PC-9 (cell line): ENCODE data around the gene BCO1. TPM values are rescaled to one million over a fixed set of nuclear protein-coding genes. Genes with fewer than 3 reads are reported as not detected.

Experiments used
- BruUV-seq: library from RNA; stranded (reverse); fragments of 400-500 nt; replicated peaks from 2 replicates; lab custom pipeline; 2021; lab: Mats Ljungman, UMichigan
- CTCF ChIA-PET: fragments of 300-600 bp; sonication (Branson Sonifier 250); formaldehyde crosslinking; loops from one replicate; lab custom pipeline; 2022; ENCODE audit warnings: antibody characterized with exemption; lab: Charles Lee
- POLR2A ChIA-PET: fragments of 300-600 bp; sonication (Branson Sonifier 250); formaldehyde crosslinking; loops from one replicate; lab custom pipeline; 2022; ENCODE audit warnings: antibody characterized with exemption; ENCODE audit not compliant: unreplicated experiment; lab: Charles Lee
- DNase-seq, 2 experiments: peaks; one replicate each; pipeline versions ENCODE4 v3.0.0 to v3.0.0-alpha.2; 2015 to 2022; ENCODE audit warnings: mixed read lengths in 1 of 2
- H2AFZ ChIP-seq: fragments of 200-600 bp; sonication (generic); 2 replicates; pipeline ENCODE4 v1.8.1; 2017; ENCODE audit warnings: antibody characterized with exemption
- H3F3A ChIP-seq: fragments of 200-600 bp; sonication (generic); 2 replicates; pipeline ENCODE4 v1.8.1; 2017; ENCODE audit warnings: antibody characterized with exemption, mild to moderate bottlenecking, low read depth; ENCODE audit not compliant: insufficient read depth
- H3K27ac ChIP-seq: fragments of 200-600 bp; sonication (generic); 2 replicates; pipeline ENCODE4 v1.6.1; 2016; ENCODE audit warnings: mixed run types
- H3K27me3 ChIP-seq: fragments of 200-600 bp; sonication (generic); 2 replicates; pipeline ENCODE4 v1.6.1; 2016; ENCODE audit warnings: low read depth, mixed run types; ENCODE audit not compliant: insufficient read depth
- H3K36me3 ChIP-seq: fragments of 200-600 bp; sonication (generic); 2 replicates; pipeline ENCODE4 v1.6.1; 2016; ENCODE audit warnings: low read depth, mixed run types
- H3K4me1 ChIP-seq: fragments of 200-600 bp; sonication (generic); replicated peaks from 2 replicates; pipeline ENCODE4 v1.6.1; 2016; ENCODE audit warnings: mixed run types; ENCODE audit not compliant: insufficient read depth
- H3K4me2 ChIP-seq: fragments of 200-600 bp; sonication (generic); 2 replicates; pipeline ENCODE4 v1.6.1; 2017; ENCODE audit warnings: mixed run types
- H3K4me3 ChIP-seq: fragments of 200-600 bp; sonication (generic); 2 replicates; pipeline ENCODE4 v1.6.1; 2016; ENCODE audit warnings: mixed run types
- H3K79me2 ChIP-seq: fragments of 200-600 bp; sonication (generic); 2 replicates; pipeline ENCODE4 v1.6.1; 2017; ENCODE audit warnings: low read depth, mixed run types
- H3K9me2 ChIP-seq: fragments of 200-600 bp; sonication (generic); 2 replicates; pipeline ENCODE4 v1.8.1; 2017; ENCODE audit warnings: mild to moderate bottlenecking; ENCODE audit not compliant: insufficient read depth
- H3K9me3 ChIP-seq: fragments of 200-600 bp; sonication (generic); 2 replicates; pipeline ENCODE4 v1.8.1; 2016; ENCODE audit warnings: low read depth; ENCODE audit not compliant: insufficient read depth
- H4K20me1 ChIP-seq: fragments of 200-600 bp; sonication (generic); 2 replicates; pipeline ENCODE4 v1.8.1; 2017; ENCODE audit not compliant: insufficient read depth
- EZH2 ChIP-seq: fragments of 200-600 bp; sonication (generic); IDR thresholded peaks from 2 replicates; pipeline ENCODE4 v1.8.0; 2017; ENCODE audit warnings: antibody characterized with exemption, low read depth
- intact Hi-C: fragments of 100-400 bp; cut with micrococcal nuclease; formaldehyde crosslinking; loops from one replicate; pipeline ENCODE4 v1.10.0; 2022; ENCODE audit not compliant: unreplicated experiment
- total RNA-seq: library from RNA; stranded (reverse); gene quantifications from 2 replicates; pipeline ENCODE4 v1.2.3, GENCODE V29; 2021
- TF ChIP-seq, protein P1 (sequence below): fragments of 200-600 bp; sonication (generic); conservative IDR thresholded peaks from 2 replicates; pipeline ENCODE4 v1.6.1; 2017; ENCODE audit warnings: mixed run types, antibody characterized with exemption, mild to moderate bottlenecking, moderate library complexity

Gene BCO1
- total RNA-seq, 1 experiment from 2014 or later = 1.4 TPM

DNA sequence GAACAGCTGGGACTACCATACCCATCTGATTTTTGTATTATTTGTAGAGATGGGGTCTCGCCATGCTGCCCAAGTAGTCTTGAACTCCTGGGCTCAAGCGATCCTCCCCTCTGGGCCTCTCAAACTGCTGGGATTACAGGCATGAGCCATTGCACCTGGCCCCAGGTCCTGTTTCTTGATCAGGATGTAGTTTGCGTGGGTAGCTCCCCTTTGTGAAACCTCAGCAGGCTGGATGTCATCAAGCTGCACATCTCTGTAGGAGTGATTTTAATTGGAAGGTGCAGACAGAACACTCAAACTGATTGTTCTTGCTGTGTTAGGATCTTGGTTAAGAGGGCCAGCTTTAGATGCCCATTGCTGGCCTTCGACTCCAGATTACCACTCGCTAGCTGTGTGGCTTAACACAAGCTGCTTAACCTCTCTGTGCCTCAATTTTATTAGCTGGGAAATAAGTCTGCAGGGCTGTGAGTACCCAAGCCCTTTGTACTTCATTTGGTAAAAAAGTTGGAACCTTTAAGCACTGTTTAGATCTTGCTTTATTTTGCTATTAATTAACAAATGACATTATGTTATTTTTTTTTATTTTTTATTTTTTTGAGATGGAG is 16.5 kb downstream of the BCO1 start:
- no peaks in the 10 kb centered on the region for H3K27me3 ChIP-seq
- H4K20me1 ChIP-seq = no peaks in the 10 kb centered on the region
- no peaks in the 10 kb centered on the region for H3K36me3 ChIP-seq
- no peaks in the 10 kb centered on the region for H3K9me2 ChIP-seq
- H3K4me2 ChIP-seq = no peak overlapping the region
- no peak overlapping the region for H3K27ac ChIP-seq
- H3F3A ChIP-seq = no peaks in the 10 kb centered on the region
- no peaks in the 10 kb centered on the region for H3K9me3 ChIP-seq
- H3K4me1 ChIP-seq = no peaks in the 10 kb centered on the region
- BruUV-seq = no TSS peak
- no peak for TF ChIP-seq EZH2
- TF ChIP-seq, protein P1, sequence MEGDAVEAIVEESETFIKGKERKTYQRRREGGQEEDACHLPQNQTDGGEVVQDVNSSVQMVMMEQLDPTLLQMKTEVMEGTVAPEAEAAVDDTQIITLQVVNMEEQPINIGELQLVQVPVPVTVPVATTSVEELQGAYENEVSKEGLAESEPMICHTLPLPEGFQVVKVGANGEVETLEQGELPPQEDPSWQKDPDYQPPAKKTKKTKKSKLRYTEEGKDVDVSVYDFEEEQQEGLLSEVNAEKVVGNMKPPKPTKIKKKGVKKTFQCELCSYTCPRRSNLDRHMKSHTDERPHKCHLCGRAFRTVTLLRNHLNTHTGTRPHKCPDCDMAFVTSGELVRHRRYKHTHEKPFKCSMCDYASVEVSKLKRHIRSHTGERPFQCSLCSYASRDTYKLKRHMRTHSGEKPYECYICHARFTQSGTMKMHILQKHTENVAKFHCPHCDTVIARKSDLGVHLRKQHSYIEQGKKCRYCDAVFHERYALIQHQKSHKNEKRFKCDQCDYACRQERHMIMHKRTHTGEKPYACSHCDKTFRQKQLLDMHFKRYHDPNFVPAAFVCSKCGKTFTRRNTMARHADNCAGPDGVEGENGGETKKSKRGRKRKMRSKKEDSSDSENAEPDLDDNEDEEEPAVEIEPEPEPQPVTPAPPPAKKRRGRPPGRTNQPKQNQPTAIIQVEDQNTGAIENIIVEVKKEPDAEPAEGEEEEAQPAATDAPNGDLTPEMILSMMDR = no peak
- intact Hi-C loops = no loop called here
- no peak for DNase-seq
- H3K4me3 ChIP-seq = no peak overlapping the region
- CTCF ChIA-PET = no interaction called here
- H2AFZ ChIP-seq = no peak overlapping the region
- H3K79me2 ChIP-seq = no peaks in the 10 kb centered on the region
- POLR2A ChIA-PET = no interaction called here

DNA sequence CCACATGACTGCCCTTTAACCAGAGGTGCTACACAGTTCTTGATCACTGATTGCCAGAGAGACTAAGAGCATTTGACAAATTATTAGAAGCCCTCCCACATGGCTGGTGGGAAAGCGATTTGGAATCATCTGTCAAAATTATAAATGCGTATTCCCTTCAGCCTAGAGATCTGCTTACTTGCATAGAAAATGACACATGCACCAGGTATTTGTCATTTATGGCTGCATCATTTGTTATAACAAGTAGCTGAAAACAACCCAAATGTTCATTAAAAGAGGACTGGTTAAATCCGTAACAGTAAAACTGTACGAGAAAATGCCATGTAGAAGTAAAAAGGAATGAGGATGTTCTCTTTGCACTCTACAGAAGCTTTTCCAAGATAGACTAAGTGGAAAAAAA is 21.4 kb downstream of the BCO1 start:
- CTCF ChIA-PET = no interaction called here
- intact Hi-C loops = loop anchor here (5.0 to 10.0 kb wide), 2 partner anchors 97 to 475 kb away; no protein-coding TSS in a partner anchor
- no peak for DNase-seq
- no peaks in the 10 kb centered on the region for H4K20me1 ChIP-seq
- H3K27me3 ChIP-seq = no peaks in the 10 kb centered on the region
- no peak overlapping the region; the same call in 1 of the 2 replicates for H2AFZ ChIP-seq
- H3K4me3 ChIP-seq = no peak overlapping the region
- H3K79me2 ChIP-seq = no peaks in the 10 kb centered on the region
- no peaks in the 10 kb centered on the region for H3K36me3 ChIP-seq
- H3K9me3 ChIP-seq = no peaks in the 10 kb centered on the region
- no peak for TF ChIP-seq EZH2
- TF ChIP-seq, protein P1 = no peak
- no peaks in the 10 kb centered on the region for H3K9me2 ChIP-seq
- no peaks in the 10 kb centered on the region for H3F3A ChIP-seq
- no peaks in the 10 kb centered on the region for H3K4me1 ChIP-seq
- no peak overlapping the region for H3K27ac ChIP-seq
- H3K4me2 ChIP-seq = no peak overlapping the region
- no TSS peak for BruUV-seq
- POLR2A ChIA-PET = no interaction called here

DNA sequence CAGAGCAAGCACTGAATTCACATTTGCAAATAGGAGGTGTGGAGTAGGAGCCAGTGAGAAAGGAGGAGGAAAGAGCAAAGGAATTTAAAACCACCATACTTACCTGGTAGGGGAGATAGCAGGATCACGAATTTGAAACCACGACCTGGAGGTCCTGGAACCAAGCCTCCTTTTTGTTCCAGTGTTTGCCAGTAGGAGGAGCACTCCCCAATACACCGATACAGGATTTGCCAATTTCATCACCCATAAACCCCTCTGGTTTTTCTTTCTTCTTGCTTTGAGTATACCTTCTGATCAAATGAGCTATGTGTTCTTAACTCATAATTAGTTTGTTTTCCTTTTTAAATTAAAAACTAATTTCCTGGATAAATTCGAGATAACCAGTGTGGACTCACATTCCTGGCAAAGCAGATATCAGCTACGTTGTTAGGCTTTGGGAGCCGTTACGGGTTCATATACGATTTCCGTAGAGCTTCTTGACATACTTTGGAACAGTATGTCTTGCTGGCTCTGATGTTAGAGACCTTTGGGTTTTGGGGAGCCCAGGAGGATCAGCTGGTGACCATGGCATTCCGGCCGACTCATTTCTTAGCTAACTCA is 22.7 kb downstream of the BCO1 start:
- H3K4me2 ChIP-seq = no peak overlapping the region

More for the DNA sequence above, 22.7 kb downstream of the BCO1 start:
- no peak for TF ChIP-seq EZH2
- TF ChIP-seq, protein P1 = peak; percentile 77
- Histone ChIP-seq H3K4me3 (no peak overlapping the region), H2AFZ (no peak overlapping the region), H3F3A (peaks cover 6% of the 10 kb centered on the region; the same call in 1 of the 2 replicates), H3K9me2 (no peaks in the 10 kb centered on the region), H3K79me2 (no peaks in the 10 kb centered on the region), H3K36me3 (no peaks in the 10 kb centered on the region), H4K20me1 (no peaks in the 10 kb centered on the region), H3K4me1 (peaks cover 6% of the 10 kb centered on the region), H3K9me3 (no peaks in the 10 kb centered on the region), H3K27ac (no peak overlapping the region), H3K27me3 (no peaks in the 10 kb centered on the region)
- no TSS peak for BruUV-seq
- intact Hi-C loops = loop anchor here (5.0 to 10.0 kb wide), 2 partner anchors 96 to 474 kb away; no protein-coding TSS in a partner anchor
- ChIA-PET POLR2A (interaction anchor here (0.7 kb wide), 1 partner anchor 21 kb away, joined by 5 read pairs; no protein-coding TSS in a partner anchor), CTCF (interaction anchor here (0.6 to 0.7 kb wide), 3 partner anchors 32 to 55 kb away, joined by 3 to 5 read pairs (median 3); no protein-coding TSS in a partner anchor)
- DNase-seq = no peak
